ENCODE data around the gene CPNE2. TPM values are rescaled to one million over a fixed set of nuclear protein-coding genes. Genes with fewer than 3 reads are reported as not detected.

CPNE2 gene
- total RNA-seq (10 to 100 TPM; 10.1 to 11.9 TPM), polyA plus RNA-seq (10 to 100 TPM in 1 of 2 donors, 1 to 10 TPM in 1; 6.8 to 14.6 TPM)

DNA sequence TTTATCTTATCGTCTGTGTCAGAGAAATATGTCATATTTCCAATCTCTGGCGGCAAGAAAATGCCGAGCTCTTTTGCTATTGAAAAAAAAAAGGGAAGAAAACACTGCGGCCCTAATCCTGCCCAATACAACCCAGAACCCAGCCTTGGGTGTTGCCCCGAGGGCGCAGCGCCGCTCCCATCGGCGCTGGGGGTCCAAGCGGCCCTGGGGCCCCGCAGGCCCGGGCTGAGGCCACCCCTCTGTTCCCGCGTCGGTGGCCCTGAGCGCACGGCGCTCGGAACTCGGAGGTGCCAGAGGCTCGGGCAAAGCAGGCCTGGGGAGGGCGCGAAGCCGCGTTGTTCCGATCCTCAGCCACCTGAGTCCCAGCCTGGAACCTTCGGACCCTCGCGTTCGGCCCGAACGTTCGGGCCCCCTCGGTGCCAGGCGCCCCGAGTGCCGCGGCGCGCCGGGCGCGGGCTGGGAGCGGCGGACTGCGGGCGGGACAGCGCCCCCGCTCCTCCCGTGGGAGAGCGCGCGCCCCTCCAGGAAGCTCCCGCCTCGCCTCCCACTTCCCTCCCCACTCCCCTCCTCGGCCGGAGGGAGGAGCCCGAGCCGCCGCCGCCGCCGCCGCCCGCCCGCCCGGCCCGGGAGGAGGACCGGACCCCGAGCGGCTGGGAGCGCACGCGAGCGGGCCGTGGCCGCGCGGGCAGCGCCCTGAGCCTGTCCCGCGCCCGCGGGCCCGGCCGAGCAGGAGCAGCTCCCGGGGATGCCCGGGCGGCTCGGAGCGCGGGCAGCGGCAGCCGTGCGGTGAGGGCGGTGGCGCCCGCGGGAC is at the start of gene CPNE2:
Gene CPNE2 (plus strand): TSS at position 609 of the 811 bp plus-strand sequence. CDS start 18,160 bp downstream, outside the sequence.
- no peaks in the 10 kb centered on the region for H3K27me3 ChIP-seq (ENCODE audit: control insufficient read depth in 4 of 4, insufficient read depth in 4 of 4, low read length in 3 of 4)
- TF ChIP-seq, protein P1, sequence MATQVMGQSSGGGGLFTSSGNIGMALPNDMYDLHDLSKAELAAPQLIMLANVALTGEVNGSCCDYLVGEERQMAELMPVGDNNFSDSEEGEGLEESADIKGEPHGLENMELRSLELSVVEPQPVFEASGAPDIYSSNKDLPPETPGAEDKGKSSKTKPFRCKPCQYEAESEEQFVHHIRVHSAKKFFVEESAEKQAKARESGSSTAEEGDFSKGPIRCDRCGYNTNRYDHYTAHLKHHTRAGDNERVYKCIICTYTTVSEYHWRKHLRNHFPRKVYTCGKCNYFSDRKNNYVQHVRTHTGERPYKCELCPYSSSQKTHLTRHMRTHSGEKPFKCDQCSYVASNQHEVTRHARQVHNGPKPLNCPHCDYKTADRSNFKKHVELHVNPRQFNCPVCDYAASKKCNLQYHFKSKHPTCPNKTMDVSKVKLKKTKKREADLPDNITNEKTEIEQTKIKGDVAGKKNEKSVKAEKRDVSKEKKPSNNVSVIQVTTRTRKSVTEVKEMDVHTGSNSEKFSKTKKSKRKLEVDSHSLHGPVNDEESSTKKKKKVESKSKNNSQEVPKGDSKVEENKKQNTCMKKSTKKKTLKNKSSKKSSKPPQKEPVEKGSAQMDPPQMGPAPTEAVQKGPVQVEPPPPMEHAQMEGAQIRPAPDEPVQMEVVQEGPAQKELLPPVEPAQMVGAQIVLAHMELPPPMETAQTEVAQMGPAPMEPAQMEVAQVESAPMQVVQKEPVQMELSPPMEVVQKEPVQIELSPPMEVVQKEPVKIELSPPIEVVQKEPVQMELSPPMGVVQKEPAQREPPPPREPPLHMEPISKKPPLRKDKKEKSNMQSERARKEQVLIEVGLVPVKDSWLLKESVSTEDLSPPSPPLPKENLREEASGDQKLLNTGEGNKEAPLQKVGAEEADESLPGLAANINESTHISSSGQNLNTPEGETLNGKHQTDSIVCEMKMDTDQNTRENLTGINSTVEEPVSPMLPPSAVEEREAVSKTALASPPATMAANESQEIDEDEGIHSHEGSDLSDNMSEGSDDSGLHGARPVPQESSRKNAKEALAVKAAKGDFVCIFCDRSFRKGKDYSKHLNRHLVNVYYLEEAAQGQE (IDR thresholded peaks at IDR 0.05): no peak
- TF ChIP-seq FOXA2 (IDR thresholded peaks at IDR 0.05) (no peak), FOXA1 (IDR thresholded peaks at IDR 0.05) (no peak), HNF4G (IDR thresholded peaks at IDR 0.05) (no peak), HNF4A (conservative IDR thresholded peaks at IDR 0.05) (no peak), JUND (IDR thresholded peaks at IDR 0.05) (no peak), GABPA (IDR thresholded peaks at IDR 0.05 in 1 of 2, conservative IDR thresholded peaks at IDR 0.05 in 1 of 2) (no peak), TAF1 (conservative IDR thresholded peaks at IDR 0.05) (no peak), RXRA (IDR thresholded peaks at IDR 0.05) (no peak), EGR1 (IDR thresholded peaks at IDR 0.05; ENCODE audit: low read depth in 2 of 2) (no peak), NR2F2 (IDR thresholded peaks at IDR 0.05) (no peak), RAD21 (IDR thresholded peaks at IDR 0.05) (no peak), SP1 (IDR thresholded peaks at IDR 0.05) (no peak), YY1 (IDR thresholded peaks at IDR 0.05) (no peak)
- TF ChIP-seq, protein P2, sequence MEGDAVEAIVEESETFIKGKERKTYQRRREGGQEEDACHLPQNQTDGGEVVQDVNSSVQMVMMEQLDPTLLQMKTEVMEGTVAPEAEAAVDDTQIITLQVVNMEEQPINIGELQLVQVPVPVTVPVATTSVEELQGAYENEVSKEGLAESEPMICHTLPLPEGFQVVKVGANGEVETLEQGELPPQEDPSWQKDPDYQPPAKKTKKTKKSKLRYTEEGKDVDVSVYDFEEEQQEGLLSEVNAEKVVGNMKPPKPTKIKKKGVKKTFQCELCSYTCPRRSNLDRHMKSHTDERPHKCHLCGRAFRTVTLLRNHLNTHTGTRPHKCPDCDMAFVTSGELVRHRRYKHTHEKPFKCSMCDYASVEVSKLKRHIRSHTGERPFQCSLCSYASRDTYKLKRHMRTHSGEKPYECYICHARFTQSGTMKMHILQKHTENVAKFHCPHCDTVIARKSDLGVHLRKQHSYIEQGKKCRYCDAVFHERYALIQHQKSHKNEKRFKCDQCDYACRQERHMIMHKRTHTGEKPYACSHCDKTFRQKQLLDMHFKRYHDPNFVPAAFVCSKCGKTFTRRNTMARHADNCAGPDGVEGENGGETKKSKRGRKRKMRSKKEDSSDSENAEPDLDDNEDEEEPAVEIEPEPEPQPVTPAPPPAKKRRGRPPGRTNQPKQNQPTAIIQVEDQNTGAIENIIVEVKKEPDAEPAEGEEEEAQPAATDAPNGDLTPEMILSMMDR (IDR thresholded peaks at IDR 0.05; ENCODE audit: low read depth, low read length, missing input control): no peak
- TF ChIP-seq, protein P3, sequence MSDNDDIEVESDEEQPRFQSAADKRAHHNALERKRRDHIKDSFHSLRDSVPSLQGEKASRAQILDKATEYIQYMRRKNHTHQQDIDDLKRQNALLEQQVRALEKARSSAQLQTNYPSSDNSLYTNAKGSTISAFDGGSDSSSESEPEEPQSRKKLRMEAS (IDR thresholded peaks at IDR 0.05): no peak
- TF ChIP-seq, protein P4, sequence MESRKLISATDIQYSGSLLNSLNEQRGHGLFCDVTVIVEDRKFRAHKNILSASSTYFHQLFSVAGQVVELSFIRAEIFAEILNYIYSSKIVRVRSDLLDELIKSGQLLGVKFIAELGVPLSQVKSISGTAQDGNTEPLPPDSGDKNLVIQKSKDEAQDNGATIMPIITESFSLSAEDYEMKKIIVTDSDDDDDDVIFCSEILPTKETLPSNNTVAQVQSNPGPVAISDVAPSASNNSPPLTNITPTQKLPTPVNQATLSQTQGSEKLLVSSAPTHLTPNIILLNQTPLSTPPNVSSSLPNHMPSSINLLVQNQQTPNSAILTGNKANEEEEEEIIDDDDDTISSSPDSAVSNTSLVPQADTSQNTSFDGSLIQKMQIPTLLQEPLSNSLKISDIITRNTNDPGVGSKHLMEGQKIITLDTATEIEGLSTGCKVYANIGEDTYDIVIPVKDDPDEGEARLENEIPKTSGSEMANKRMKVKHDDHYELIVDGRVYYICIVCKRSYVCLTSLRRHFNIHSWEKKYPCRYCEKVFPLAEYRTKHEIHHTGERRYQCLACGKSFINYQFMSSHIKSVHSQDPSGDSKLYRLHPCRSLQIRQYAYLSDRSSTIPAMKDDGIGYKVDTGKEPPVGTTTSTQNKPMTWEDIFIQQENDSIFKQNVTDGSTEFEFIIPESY (IDR thresholded peaks at IDR 0.05): no peak
- TF ChIP-seq, protein P5, sequence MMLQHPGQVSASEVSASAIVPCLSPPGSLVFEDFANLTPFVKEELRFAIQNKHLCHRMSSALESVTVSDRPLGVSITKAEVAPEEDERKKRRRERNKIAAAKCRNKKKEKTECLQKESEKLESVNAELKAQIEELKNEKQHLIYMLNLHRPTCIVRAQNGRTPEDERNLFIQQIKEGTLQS (IDR thresholded peaks at IDR 0.05): no peak
- H3K27ac ChIP-seq (ENCODE audit: low read depth in 1 of 2, low read length in 2 of 2): peak within 1 kb of the TSS; percentile 42 to 64
- 1% methylated on average over 100 of the region's 100 CpGs for WGBS
- H3K4me1 ChIP-seq (ENCODE audit: control insufficient read depth in 4 of 4, insufficient read depth in 4 of 4, low read length in 3 of 4): peaks cover 6 to 19% (median 10%) of the 10 kb centered on the region in 4 donors
- no peaks in the 10 kb centered on the region for H3K36me3 ChIP-seq (ENCODE audit: control insufficient read depth in 4 of 4, insufficient read depth in 3 of 4, low read depth in 1 of 4, low read length in 3 of 4)
- peak within 1 kb of the TSS; percentile 65 to 76 for H3K9ac ChIP-seq (ENCODE audit: low read depth in 1 of 2, low read length in 2 of 2)
- no peaks in the 10 kb centered on the region for H3K9me3 ChIP-seq (ENCODE audit: control insufficient read depth in 4 of 4, low read length in 3 of 4)
- peak within 1 kb of the TSS; percentile 55 to 88 (median 78) for H3K4me3 ChIP-seq (ENCODE audit: low read depth in 1 of 3, low read length in 3 of 3)
- DNase-seq (ENCODE audit: low spot score): no peak
